Mononuclear cell (primary cell): ENCODE results near the gene SWAP70. TPM values are rescaled to one million over a fixed set of nuclear protein-coding genes. Genes with fewer than 3 reads are reported as not detected.

Experiments
- H3K27me3 ChIP-seq: 2 replicates; pipeline ENCODE4 v1.6.0; 2011; ENCODE audit warnings: low read length, control low read depth; ENCODE audit not compliant: insufficient read depth
- H3K4me1 ChIP-seq: 2 replicates; pipeline ENCODE4 v1.5.1; 2011; ENCODE audit warnings: mild to moderate bottlenecking, low read length, control low read depth; ENCODE audit not compliant: insufficient read depth
- H3K4me3 ChIP-seq: 2 replicates; pipeline ENCODE4 v1.5.1; 2011; ENCODE audit warnings: mild to moderate bottlenecking, low read length, moderate library complexity
- H3K9me3 ChIP-seq: 2 replicates; pipeline ENCODE4 v1.5.1; 2011; ENCODE audit warnings: low read depth, mild to moderate bottlenecking, control low read depth, low read length
- total RNA-seq: library from RNA; depleted of rRNA; stranded (reverse); fragments of >200 nt; gene quantifications from one replicate; pipeline ENCODE4 v1.2.3, GENCODE V29; 2012

SWAP70 gene
- total RNA-seq, 1 donor = 30.3 TPM

GRCh38 chr11:9716275-9717039 lies 52.6 kb downstream of the SWAP70 start:
- Histone ChIP-seq H3K4me1 (peaks cover 47% of the 10 kb centered on the region), H3K9me3 (no peaks in the 10 kb centered on the region), H3K4me3 (no peak overlapping the region), H3K27me3 (no peaks in the 10 kb centered on the region)

- H3K27me3 ChIP-seq = no peaks in the 10 kb centered on the region
- no peaks in the 10 kb centered on the region for H3K9me3 ChIP-seq
- no peak overlapping the region for H3K4me3 ChIP-seq
- H3K4me1 ChIP-seq = peaks cover 42% of the 10 kb centered on the region
Observed at GRCh38 chr11:9717040-9717357, 53.1 kb downstream of the SWAP70 start.

GRCh38 chr11:9717719-9718118 lies 53.8 kb downstream of the SWAP70 start:
- H3K4me1 ChIP-seq = peaks cover 42% of the 10 kb centered on the region
- H3K4me3 ChIP-seq = no peak overlapping the region
- no peaks in the 10 kb centered on the region for H3K9me3 ChIP-seq

GRCh38 chr11:9718147-9718546 lies 54.3 kb downstream of the SWAP70 start:
- no peaks in the 10 kb centered on the region for H3K9me3 ChIP-seq
- H3K27me3 ChIP-seq = no peaks in the 10 kb centered on the region
- H3K4me1 ChIP-seq = peaks cover 42% of the 10 kb centered on the region
- H3K4me3 ChIP-seq = no peak overlapping the region

More at GRCh38 chr11:9717719-9718118, 53.8 kb downstream of the SWAP70 start:
- no peaks in the 10 kb centered on the region for H3K27me3 ChIP-seq

GRCh38 chr11:9719566-9720289 lies 55.9 kb downstream of the SWAP70 start:
- Histone ChIP-seq H3K9me3 (no peaks in the 10 kb centered on the region), H3K4me1 (peaks cover 42% of the 10 kb centered on the region), H3K4me3 (no peak overlapping the region), H3K27me3 (no peaks in the 10 kb centered on the region)

- Histone ChIP-seq H3K9me3 (no peaks in the 10 kb centered on the region), H3K4me1 (peaks cover 42% of the 10 kb centered on the region), H3K4me3 (no peak overlapping the region), H3K27me3 (no peaks in the 10 kb centered on the region)
Observed at GRCh38 chr11:9720290-9720630, 56.4 kb downstream of the SWAP70 start.

GRCh38 chr11:9722023-9722422 lies 58.1 kb downstream of the SWAP70 start:
- no peak overlapping the region for H3K4me3 ChIP-seq
- H3K9me3 ChIP-seq = no peaks in the 10 kb centered on the region
- no peaks in the 10 kb centered on the region for H3K27me3 ChIP-seq
- H3K4me1 ChIP-seq = peaks cover 38% of the 10 kb centered on the region

GRCh38 chr11:9722893-9723292 lies 59.0 kb downstream of the SWAP70 start:
- no peaks in the 10 kb centered on the region for H3K9me3 ChIP-seq
- no peak overlapping the region for H3K4me3 ChIP-seq
- H3K27me3 ChIP-seq = no peaks in the 10 kb centered on the region
- peaks cover 30% of the 10 kb centered on the region for H3K4me1 ChIP-seq

- peaks cover 8% of the 10 kb centered on the region for H3K4me1 ChIP-seq
- H3K27me3 ChIP-seq = no peaks in the 10 kb centered on the region
- H3K4me3 ChIP-seq = no peak overlapping the region
- H3K9me3 ChIP-seq = no peaks in the 10 kb centered on the region
Observed at GRCh38 chr11:9726321-9727022, 62.6 kb downstream of the SWAP70 start.

- H3K27me3 ChIP-seq = no peaks in the 10 kb centered on the region
- no peaks in the 10 kb centered on the region for H3K9me3 ChIP-seq
- H3K4me3 ChIP-seq = no peak overlapping the region
- H3K4me1 ChIP-seq = peaks cover 8% of the 10 kb centered on the region
Observed at GRCh38 chr11:9728058-9728457, 64.2 kb downstream of the SWAP70 start.

- Histone ChIP-seq H3K4me3 (no peak overlapping the region), H3K27me3 (no peaks in the 10 kb centered on the region), H3K9me3 (peaks cover 8% of the 10 kb centered on the region), H3K4me1 (peaks cover 13% of the 10 kb centered on the region)
Observed at GRCh38 chr11:9731256-9731655, 67.4 kb downstream of the SWAP70 start.

GRCh38 chr11:9732453-9732852 lies 68.6 kb downstream of the SWAP70 start:
- Histone ChIP-seq H3K4me1 (peaks cover 8% of the 10 kb centered on the region), H3K4me3 (no peak overlapping the region), H3K9me3 (peaks cover 8% of the 10 kb centered on the region), H3K27me3 (no peaks in the 10 kb centered on the region)

GRCh38 chr11:9733212-9733611 lies 69.3 kb downstream of the SWAP70 start:
- Histone ChIP-seq H3K27me3 (no peaks in the 10 kb centered on the region), H3K9me3 (peaks cover 8% of the 10 kb centered on the region), H3K4me1 (peaks cover 10% of the 10 kb centered on the region), H3K4me3 (no peak overlapping the region)

- Histone ChIP-seq H3K27me3 (no peaks in the 10 kb centered on the region), H3K4me3 (no peak overlapping the region), H3K9me3 (peaks cover 8% of the 10 kb centered on the region), H3K4me1 (peaks cover 23% of the 10 kb centered on the region)
Observed at GRCh38 chr11:9735236-9735635, 71.4 kb downstream of the SWAP70 start.

- H3K4me1 ChIP-seq = peaks cover 23% of the 10 kb centered on the region
- no peaks in the 10 kb centered on the region for H3K27me3 ChIP-seq
- H3K4me3 ChIP-seq = no peak overlapping the region
- peaks cover 8% of the 10 kb centered on the region for H3K9me3 ChIP-seq
Observed at GRCh38 chr11:9735919-9736318, 72.0 kb downstream of the SWAP70 start.
